Fibroblast of lung (primary cell): ENCODE measurements around the gene DNAJC6. TPM values are rescaled to one million over a fixed set of nuclear protein-coding genes. Genes with fewer than 3 reads are reported as not detected.

Source experiments
- DNase-seq, 2 donors: peaks; one replicate each; pipeline versions ENCODE4 v3.0.0 to v3.0.0-alpha.2; 2010; ENCODE audit warnings: low read depth in 2 of 2
- H2AFZ ChIP-seq: 2 replicates; pipeline ENCODE4 v1.5.1; 2012; ENCODE audit warnings: low read length, control low read depth, inconsistent platforms
- H3K27ac ChIP-seq: 2 replicates; pipeline ENCODE4 v1.5.1; 2011; ENCODE audit warnings: low read length, control low read depth; ENCODE audit not compliant: insufficient read depth
- H3K27me3 ChIP-seq: 2 replicates; pipeline ENCODE4 v1.5.1; 2011; ENCODE audit warnings: mild to moderate bottlenecking, low read length; ENCODE audit not compliant: control insufficient read depth, insufficient read depth
- H3K36me3 ChIP-seq: 2 replicates; pipeline ENCODE4 v1.5.1; 2011; ENCODE audit warnings: low read length; ENCODE audit not compliant: control insufficient read depth, insufficient read depth
- H3K4me1 ChIP-seq: 2 replicates; pipeline ENCODE4 v1.5.1; 2011; ENCODE audit warnings: low read length; ENCODE audit not compliant: control insufficient read depth, insufficient read depth; ENCODE audit errors: extremely low read depth
- H3K4me2 ChIP-seq: 2 replicates; pipeline ENCODE4 v1.5.1; 2011; ENCODE audit warnings: low read length, control low read depth; ENCODE audit not compliant: insufficient read depth; ENCODE audit errors: extremely low read depth
- H3K4me3 ChIP-seq, 4 experiments: fragments of 200-600 bp in 1 of 4; sonication (generic) in 1 of 4; replicated peaks in 1 of 4; 2 replicates each; pipeline ENCODE4 v1.5.1; 2011 to 2016; ENCODE audit warnings: low read length in 4 of 4, low read depth in 3 of 4, mild to moderate bottlenecking in 3 of 4, control low read depth in 2 of 4, inconsistent platforms in 1 of 4, mixed read lengths in 1 of 4; ENCODE audit not compliant: insufficient read depth in 1 of 4; ENCODE audit errors: control extremely low read depth in 1 of 4
- H3K79me2 ChIP-seq: 2 replicates; pipeline ENCODE4 v1.5.1; 2012; ENCODE audit warnings: mild to moderate bottlenecking, low read length, inconsistent platforms; ENCODE audit not compliant: control insufficient read depth, insufficient read depth
- H3K9ac ChIP-seq: 2 replicates; pipeline ENCODE4 v1.5.1; 2011; ENCODE audit warnings: mild to moderate bottlenecking, low read length, control low read depth; ENCODE audit not compliant: insufficient read depth
- H3K9me3 ChIP-seq: 2 replicates; pipeline ENCODE4 v1.5.1; 2012; ENCODE audit warnings: low read depth, low read length; ENCODE audit not compliant: control insufficient read depth, insufficient read depth
- H4K20me1 ChIP-seq: 2 replicates; pipeline ENCODE4 v1.5.1; 2011; ENCODE audit warnings: low read length; ENCODE audit not compliant: control insufficient read depth, insufficient read depth; ENCODE audit errors: extremely low read depth
- EZH2 ChIP-seq: IDR thresholded peaks from 2 replicates; pipeline ENCODE4 v1.5.1; 2012; ENCODE audit warnings: low read length, control low read depth, mild to moderate bottlenecking; ENCODE audit errors: missing control alignments
- polyA plus RNA-seq, 2 donors: library from polyadenylated mRNA; depleted of rRNA in 1 of 2; stranded (reverse) in 1 of 2; unstranded in 1 of 2; fragments of >200 nt; gene quantifications; 2 replicates each; pipeline ENCODE4 v1.2.1, GENCODE V29; 2011 to 2012; ENCODE audit warnings: missing spikeins in 1 of 2
- total RNA-seq: library from RNA; depleted of rRNA; stranded (reverse); fragments of >200 nt; gene quantifications from 2 replicates; pipeline ENCODE4 v1.2.1, GENCODE V29; 2014
- TF ChIP-seq, protein P1 (sequence below), 2 donors: IDR thresholded peaks in 1 of 2; conservative IDR thresholded peaks in 1 of 2; 1 replicate in 1 of 2; 2 replicates in 1 of 2; pipeline ENCODE4 v1.5.1; 2011 to 2012; ENCODE audit warnings: low read length in 2 of 2, control low read depth in 1 of 2, inconsistent platforms in 1 of 2, low read depth in 1 of 2, mild to moderate bottlenecking in 1 of 2

The DNAJC6 gene
- total and polyA plus RNA-seq, 2 donors (not counting 1 experiment from before 2014, with no cell fraction given), result 0.33 to 0.98 TPM

DNA sequence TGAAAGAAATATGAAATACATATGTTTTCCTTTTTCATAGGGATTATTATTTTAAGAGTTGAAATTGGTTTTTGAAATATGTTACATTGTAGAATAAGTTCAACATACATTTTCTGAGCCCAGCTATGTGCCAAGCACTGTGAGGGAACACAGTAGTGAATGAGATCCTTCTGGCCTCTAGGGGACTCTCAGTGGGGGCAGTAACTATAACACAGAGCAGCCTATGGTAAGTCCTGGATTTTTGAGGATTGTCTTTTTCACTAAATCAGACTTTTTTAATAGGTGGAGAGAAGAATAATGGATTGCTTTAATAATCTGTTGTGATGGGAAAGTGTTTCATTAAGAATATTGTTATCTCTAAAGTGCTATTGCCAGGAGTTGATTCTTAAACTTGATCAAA lies 2.4 kb downstream of the DNAJC6 start:
- Histone ChIP-seq H3K4me1 (no peaks in the 10 kb centered on the region), H3K9me3 (no peaks in the 10 kb centered on the region), H3K79me2 (no peaks in the 10 kb centered on the region), H3K36me3 (no peaks in the 10 kb centered on the region), H3K4me2 (no peak overlapping the region), H3K27me3 (peaks cover 10% of the 10 kb centered on the region), H3K4me3 (no peak overlapping the region), H2AFZ (no peak overlapping the region), H4K20me1 (no peaks in the 10 kb centered on the region), H3K27ac (no peak overlapping the region), H3K9ac (no peak overlapping the region)
- no peak for TF ChIP-seq EZH2
- TF ChIP-seq, protein P1, sequence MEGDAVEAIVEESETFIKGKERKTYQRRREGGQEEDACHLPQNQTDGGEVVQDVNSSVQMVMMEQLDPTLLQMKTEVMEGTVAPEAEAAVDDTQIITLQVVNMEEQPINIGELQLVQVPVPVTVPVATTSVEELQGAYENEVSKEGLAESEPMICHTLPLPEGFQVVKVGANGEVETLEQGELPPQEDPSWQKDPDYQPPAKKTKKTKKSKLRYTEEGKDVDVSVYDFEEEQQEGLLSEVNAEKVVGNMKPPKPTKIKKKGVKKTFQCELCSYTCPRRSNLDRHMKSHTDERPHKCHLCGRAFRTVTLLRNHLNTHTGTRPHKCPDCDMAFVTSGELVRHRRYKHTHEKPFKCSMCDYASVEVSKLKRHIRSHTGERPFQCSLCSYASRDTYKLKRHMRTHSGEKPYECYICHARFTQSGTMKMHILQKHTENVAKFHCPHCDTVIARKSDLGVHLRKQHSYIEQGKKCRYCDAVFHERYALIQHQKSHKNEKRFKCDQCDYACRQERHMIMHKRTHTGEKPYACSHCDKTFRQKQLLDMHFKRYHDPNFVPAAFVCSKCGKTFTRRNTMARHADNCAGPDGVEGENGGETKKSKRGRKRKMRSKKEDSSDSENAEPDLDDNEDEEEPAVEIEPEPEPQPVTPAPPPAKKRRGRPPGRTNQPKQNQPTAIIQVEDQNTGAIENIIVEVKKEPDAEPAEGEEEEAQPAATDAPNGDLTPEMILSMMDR (conservative IDR thresholded peaks at IDR 0.05 in 1 of 2, IDR thresholded peaks at IDR 0.05 in 1 of 2; ENCODE audit: low read depth in 1 of 2, low read length in 2 of 2), result no peak
- DNase-seq, result no peak

DNA sequence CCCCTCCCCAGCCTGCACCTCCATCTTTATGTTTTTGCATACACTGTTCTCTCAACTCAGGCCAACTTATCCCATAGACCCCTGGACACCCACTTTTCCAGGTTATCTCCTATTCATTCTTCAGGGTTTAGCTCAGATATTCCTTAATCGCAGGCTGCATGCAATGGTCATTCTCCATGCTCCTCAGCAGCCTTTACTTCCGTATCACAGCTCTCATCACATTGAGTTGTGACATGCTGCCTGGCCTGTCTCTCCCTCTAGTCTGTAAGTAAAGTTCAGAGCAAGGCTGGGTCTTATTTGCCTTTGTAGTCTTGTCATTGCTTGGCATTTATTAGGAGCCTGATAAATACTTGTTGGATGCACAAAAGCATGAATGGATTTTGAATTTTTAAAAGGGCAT lies 6.9 kb downstream of the DNAJC6 start:
- no peak overlapping the region for H3K27ac ChIP-seq
- H2AFZ ChIP-seq, result no peak overlapping the region
- no peaks in the 10 kb centered on the region for H3K36me3 ChIP-seq
- no peak overlapping the region for H3K4me2 ChIP-seq
- TF ChIP-seq, protein P1 (conservative IDR thresholded peaks at IDR 0.05 in 1 of 2, IDR thresholded peaks at IDR 0.05 in 1 of 2; ENCODE audit: low read depth in 1 of 2, low read length in 2 of 2), result no peak
- TF ChIP-seq EZH2, result no peak
- no peak overlapping the region for H3K9ac ChIP-seq
- no peak for DNase-seq
- H3K4me1 ChIP-seq, result no peaks in the 10 kb centered on the region
- H3K9me3 ChIP-seq, result no peaks in the 10 kb centered on the region
- H3K4me3 ChIP-seq, result no peak overlapping the region
- no peaks in the 10 kb centered on the region for H4K20me1 ChIP-seq
- H3K27me3 ChIP-seq, result no peaks in the 10 kb centered on the region
- H3K79me2 ChIP-seq, result no peaks in the 10 kb centered on the region

DNA sequence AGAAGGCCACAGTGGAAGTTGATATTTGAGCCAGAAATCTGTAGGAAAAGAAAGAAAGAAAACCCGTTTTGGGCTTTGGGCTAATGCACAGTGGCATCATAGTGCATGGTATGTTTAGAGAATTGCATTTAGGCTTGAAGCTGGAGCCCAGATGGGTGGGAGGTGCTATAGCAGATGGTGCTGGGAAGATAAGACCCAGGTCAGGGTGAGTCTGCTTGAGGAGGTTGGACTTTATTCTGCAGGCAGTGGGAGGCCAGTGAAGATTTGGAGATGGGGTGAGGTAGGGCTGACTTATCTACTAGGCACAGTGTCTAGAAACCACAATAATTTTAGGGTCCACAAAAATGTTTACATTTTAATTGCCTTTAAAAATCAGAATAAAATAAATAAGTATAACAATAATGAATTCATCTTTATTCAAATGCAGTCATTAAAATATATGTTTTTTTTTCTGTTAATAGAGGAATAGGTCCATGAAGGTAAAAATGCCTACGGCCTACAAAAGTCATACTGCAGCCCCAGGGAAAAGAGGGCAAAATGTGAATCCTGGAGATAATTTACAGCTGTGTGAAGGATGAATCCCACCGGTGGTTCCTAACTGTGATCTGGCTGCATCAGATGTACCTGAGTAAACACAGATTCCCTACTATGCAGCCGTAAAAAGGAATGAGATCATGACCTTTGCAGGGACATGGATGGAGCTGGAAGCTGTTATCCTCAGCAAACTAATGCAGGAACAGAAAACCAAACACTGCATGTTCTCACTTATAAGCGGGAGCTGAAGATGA lies 8.7 kb downstream of the DNAJC6 start:
- Histone ChIP-seq H3K9me3 (no peaks in the 10 kb centered on the region), H3K79me2 (no peaks in the 10 kb centered on the region), H3K4me3 (no peak overlapping the region), H2AFZ (no peak overlapping the region), H4K20me1 (no peaks in the 10 kb centered on the region), H3K9ac (no peak overlapping the region), H3K27ac (no peak overlapping the region), H3K4me1 (no peaks in the 10 kb centered on the region), H3K4me2 (no peak overlapping the region), H3K27me3 (no peaks in the 10 kb centered on the region), H3K36me3 (no peaks in the 10 kb centered on the region)
- no peak for DNase-seq
- TF ChIP-seq, protein P1 (conservative IDR thresholded peaks at IDR 0.05 in 1 of 2, IDR thresholded peaks at IDR 0.05 in 1 of 2; ENCODE audit: low read depth in 1 of 2, low read length in 2 of 2), result no peak
- TF ChIP-seq EZH2, result no peak
